Jurkat, Clone E6-1 (cell line): ENCODE data around the gene FANCC.

Source experiments
- DNase-seq: peaks from one replicate; pipeline ENCODE4 v3.0.0-alpha.2; 2011; ENCODE audit warnings: low read depth, low spot score
- H3K4me3 ChIP-seq: 2 replicates; pipeline ENCODE4 v1.5.1; 2011; ENCODE audit warnings: mild to moderate bottlenecking, low read length, control low read depth, moderate library complexity

FANCC gene

DNA sequence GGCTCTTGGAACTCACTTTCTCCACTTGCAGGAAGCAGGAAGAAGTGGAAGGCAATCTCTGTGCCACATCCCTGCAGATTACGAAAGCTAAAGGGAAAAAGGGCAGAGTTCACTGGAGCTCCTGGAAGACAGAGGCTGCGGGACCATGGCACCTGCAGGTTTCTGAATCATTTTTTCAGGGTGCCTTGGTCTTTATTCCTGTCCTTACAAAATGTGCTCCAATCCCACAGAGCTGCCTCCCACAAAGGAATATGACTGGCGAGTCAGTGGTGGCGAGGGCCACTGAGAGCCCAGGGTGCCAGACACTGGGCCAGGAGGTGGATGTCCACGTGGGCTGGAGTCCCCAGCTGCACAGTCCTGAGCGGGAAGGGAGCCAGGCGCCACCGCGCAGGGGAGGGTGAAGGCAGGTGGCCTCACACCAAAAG is 183.0 kb downstream of the FANCC start:
- H3K4me3 ChIP-seq: no peak overlapping the region
- no peak for DNase-seq

- H3K4me3 ChIP-seq: no peak overlapping the region
- no peak for DNase-seq
These were observed 184.2 kb downstream of the FANCC start for GRCh38 chr9:95133325-95133705.

GRCh38 chr9:95132366-95133324 is 184.9 kb downstream of the FANCC start:
- H3K4me3 ChIP-seq: no peak overlapping the region
- DNase-seq: no peak

GRCh38 chr9:95131023-95131943 is 186.2 kb downstream of the FANCC start:
- no peak overlapping the region for H3K4me3 ChIP-seq
- peak; percentile 26 for DNase-seq

GRCh38 chr9:95130484-95130883 is 187.0 kb downstream of the FANCC start:
- H3K4me3 ChIP-seq: no peak overlapping the region
- DNase-seq: no peak

- H3K4me3 ChIP-seq: no peak overlapping the region
- no peak for DNase-seq
These were observed 187.8 kb downstream of the FANCC start for GRCh38 chr9:95129476-95130291.

DNA sequence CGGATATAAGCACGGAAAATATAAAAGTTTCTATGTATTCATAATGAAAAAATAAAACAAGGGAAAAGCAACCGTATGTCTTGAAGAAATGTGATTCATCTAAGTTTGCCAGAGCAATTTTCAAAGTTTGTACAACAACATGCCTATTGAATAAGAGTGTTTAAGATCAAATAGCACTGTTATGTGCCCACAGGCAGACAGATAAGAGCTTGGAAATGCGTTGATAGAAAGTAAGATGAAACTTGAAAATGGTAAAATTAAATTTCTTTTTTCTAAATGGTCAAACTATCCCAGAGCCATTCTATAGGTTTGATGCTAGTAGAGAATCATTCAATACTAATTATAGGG is 189.4 kb downstream of the FANCC start:
- DNase-seq: no peak
- no peak overlapping the region for H3K4me3 ChIP-seq

DNA sequence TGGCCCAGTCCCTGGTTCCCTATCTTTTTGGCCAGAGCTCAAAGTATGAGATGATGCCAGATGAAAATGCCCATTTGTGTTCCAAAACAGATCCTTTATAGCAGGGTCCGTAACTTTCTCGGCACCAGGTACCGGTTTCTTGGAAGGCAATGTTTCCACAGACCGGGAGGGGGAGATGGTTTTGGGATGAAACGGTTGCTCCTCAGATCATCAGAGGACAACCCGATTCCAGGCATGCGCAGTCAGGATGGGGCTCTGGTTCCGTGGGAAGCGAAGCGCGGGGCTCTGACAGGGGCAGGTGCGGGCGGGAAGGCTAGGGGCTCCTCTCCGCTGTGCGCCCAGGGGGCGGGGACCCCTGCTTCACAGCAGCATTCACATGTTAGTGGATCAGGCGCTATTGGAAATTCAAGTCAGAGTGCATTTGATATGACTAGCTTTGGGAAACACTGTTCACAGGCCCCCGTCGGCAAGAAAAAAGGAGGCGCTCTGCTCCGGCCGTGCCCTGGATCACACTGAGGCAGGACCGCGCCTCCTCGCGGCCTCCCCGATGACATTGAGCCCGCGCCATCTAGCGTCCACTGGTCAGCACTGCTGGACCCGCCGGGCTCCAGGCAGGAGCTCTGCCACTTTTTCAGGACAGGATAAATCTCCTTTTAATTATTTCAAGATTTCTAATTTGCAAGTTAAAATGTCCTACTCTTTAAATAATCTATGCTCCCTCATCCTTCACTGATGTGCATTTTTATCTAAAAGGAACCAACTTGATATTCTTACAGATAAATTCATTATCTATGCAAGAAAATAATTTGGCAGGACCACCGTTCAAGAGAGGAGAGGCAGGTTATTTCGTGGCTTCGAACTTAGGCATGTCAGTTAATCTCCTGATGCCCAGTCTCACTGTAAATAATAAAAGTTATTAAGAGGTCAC is 190.0 kb downstream of the FANCC start:
- DNase-seq: peak; percentile 8
- H3K4me3 ChIP-seq: no peak overlapping the region

DNA sequence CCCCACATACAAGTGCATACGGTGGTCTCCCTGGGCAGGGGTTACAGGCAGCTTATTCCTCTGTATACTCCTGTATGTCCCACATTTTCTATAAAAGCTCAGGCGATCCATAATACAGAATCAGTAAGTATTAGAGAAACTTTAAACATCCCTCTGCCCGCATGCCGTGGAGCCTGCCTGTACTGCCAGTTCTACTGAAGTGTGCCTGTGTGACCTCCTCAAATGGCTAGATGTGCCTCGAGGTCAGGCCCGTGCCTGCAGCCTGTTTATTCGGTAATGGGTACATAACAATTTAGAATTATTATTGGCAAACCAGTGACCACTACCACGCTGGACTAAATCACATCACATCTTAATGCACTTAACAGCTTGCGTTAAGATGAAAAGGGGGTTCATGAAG is 190.8 kb downstream of the FANCC start:
- no peak overlapping the region for H3K4me3 ChIP-seq
- no peak for DNase-seq

GRCh38 chr9:95125652-95126051 is 191.9 kb downstream of the FANCC start:
- DNase-seq: no peak

DNA sequence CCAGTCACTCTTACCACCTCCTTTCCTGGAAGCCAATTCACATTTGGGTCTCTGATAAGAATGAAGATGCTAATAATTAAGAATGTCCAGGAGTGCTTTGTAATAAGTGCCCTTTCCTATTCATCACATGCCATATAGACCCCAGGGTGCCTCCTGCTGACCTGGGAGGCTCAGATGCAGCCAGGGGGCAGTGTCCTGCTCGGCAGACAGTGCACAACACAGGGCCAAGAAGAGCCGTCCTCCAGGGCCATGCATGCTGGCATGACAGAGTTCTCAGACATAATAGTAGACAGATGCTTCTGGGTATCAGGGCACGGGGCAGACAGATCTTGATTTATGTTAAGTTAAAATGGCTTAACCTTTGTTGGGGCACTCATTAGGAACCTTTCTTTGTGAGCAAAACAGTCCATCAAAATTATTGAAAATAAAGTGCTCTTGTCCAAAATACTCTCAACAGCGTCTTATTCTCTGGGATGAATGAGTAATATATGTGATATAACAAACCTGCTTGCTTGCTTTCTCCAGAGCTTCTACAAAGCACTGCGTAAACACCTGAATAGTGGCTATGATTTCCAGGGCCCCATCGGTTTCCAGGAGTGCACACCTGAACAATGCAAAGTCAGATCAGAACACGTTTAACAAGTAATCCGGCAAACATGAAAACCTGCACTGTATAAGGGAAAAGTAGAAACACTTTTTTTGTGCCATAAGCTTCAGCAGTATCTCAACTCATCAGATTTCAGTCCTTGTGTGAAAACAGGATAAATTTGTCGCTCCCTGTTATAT is 192.7 kb downstream of the FANCC start:
- no peak for DNase-seq

More at GRCh38 chr9:95125652-95126051, 191.9 kb downstream of the FANCC start:
- H3K4me3 ChIP-seq: no peak overlapping the region

GRCh38 chr9:95120781-95121370 is 196.6 kb downstream of the FANCC start:
- H3K4me3 ChIP-seq: no peak overlapping the region
- no peak for DNase-seq

More for the DNA sequence above, 192.7 kb downstream of the FANCC start:
- no peak overlapping the region for H3K4me3 ChIP-seq

DNA sequence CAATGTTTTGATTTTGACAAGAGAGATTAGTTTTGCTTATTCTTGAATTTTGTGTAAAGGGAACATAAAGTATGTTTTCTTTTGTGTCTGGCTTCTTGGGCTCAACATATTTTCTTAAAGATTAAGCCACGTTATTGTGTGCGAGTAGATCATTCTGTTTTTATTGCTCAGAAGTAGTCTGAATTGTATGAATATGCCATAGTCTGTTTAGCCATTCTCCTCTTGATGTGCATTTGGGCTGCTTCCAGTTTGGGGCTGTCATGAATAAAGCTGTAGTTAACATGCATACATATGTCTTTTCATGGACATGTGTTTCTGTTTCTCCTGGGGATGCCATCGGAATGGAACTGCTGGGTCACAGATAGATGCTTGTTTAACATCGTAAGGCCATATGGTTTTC is 198.9 kb downstream of the FANCC start:
- DNase-seq: no peak
- no peak overlapping the region for H3K4me3 ChIP-seq

DNA sequence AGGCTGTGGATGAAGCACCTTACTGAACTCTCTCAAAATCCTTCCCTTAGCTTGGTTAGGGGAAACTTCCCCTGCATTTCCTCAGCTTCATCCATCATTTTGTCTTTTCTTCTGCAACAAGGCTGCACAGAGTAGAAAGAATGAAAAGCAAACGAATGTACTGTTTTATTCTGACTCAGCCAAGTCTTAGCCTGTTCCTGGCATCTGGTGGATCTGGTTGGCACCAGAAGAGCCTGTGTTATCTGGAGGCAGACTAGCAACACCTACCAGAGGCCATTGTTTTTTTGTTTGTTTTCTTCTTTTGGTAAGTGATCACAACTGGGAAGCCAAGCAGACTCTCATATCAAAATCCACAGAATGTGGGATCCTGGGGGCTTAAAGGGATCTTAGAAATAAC is 200.7 kb downstream of the FANCC start:
- no peak for DNase-seq

GRCh38 chr9:95116002-95116807 is 201.3 kb downstream of the FANCC start:
- no peak overlapping the region for H3K4me3 ChIP-seq
- no peak for DNase-seq

More for the DNA sequence above, 200.7 kb downstream of the FANCC start:
- no peak overlapping the region for H3K4me3 ChIP-seq

DNA sequence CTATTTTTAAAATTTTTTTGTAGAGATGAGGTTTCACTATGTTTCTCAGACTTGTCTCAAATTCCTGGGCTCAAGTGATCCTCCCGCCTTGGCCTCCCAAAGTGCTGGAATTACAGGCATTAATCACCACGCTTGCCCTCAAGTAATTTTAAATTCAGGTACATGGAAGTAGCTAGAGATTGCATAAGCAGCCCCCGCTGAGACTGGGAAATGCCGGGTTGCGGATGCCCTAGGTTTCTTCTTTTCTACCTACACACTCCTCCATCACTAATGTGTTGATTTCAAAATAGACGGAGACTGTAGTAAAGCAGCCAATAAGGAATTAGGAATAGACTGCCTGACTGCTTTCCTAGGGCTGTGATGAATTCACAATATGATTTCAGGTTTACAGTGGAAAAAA is 202.4 kb downstream of the FANCC start:
- DNase-seq: no peak
- H3K4me3 ChIP-seq: no peak overlapping the region
